ENCODE measurements around the gene C19orf67. TPM values are rescaled to one million over a fixed set of nuclear protein-coding genes. Genes with fewer than 3 reads are reported as not detected.

The C19orf67 gene
- total RNA-seq, 1 donor from 2014 or later = not detected

GRCh38 chr19:14089662-14090508, 4.3 kb upstream of the C19orf67 start:
- H3K27me3 Mint-ChIP-seq (ENCODE audit: low read depth) = no peaks in the 10 kb centered on the region
- DNase-seq (ENCODE audit: low spot score) = no peak
- H3K4me1 Mint-ChIP-seq (ENCODE audit: low read depth) = peaks cover 19% of the 10 kb centered on the region
- peaks cover 13% of the 10 kb centered on the region for H3K36me3 Mint-ChIP-seq (ENCODE audit: low read depth)
- peak overlapping the region; percentile 0 for H3K27ac Mint-ChIP-seq (ENCODE audit: unreplicated experiment)
- H3K9me3 Mint-ChIP-seq (ENCODE audit: low read depth) = peaks cover 8% of the 10 kb centered on the region
- H3K4me3 Mint-ChIP-seq (ENCODE audit: unreplicated experiment) = peak overlapping the region; percentile 69
- TF ChIP-seq CTCF (IDR thresholded peaks at IDR 0.05) = peak; percentile 24

- Mint-ChIP-seq H3K9me3 (ENCODE audit: low read depth) (peaks cover 8% of the 10 kb centered on the region), H3K4me3 (ENCODE audit: unreplicated experiment) (peak overlapping the region; percentile 63), H3K27ac (ENCODE audit: unreplicated experiment) (peak overlapping the region; percentile 0), H3K4me1 (ENCODE audit: low read depth) (peaks cover 19% of the 10 kb centered on the region), H3K36me3 (ENCODE audit: low read depth) (peaks cover 10% of the 10 kb centered on the region), H3K27me3 (ENCODE audit: low read depth) (no peaks in the 10 kb centered on the region)
- no peak for DNase-seq (ENCODE audit: low spot score)
- TF ChIP-seq CTCF (IDR thresholded peaks at IDR 0.05) = peak; percentile 67
Measured at GRCh38 chr19:14089412-14089661, 3.8 kb upstream of the C19orf67 start.

GRCh38 chr19:14088634-14089411, 3.2 kb upstream of the C19orf67 start:
- DNase-seq (ENCODE audit: low spot score) = no peak
- TF ChIP-seq CTCF (IDR thresholded peaks at IDR 0.05) = no peak
- Mint-ChIP-seq H3K4me3 (ENCODE audit: unreplicated experiment) (peak overlapping the region; percentile 63), H3K27ac (ENCODE audit: unreplicated experiment) (no peak overlapping the region), H3K36me3 (ENCODE audit: low read depth) (peaks cover 10% of the 10 kb centered on the region), H3K4me1 (ENCODE audit: low read depth) (peaks cover 19% of the 10 kb centered on the region), H3K9me3 (ENCODE audit: low read depth) (peaks cover 8% of the 10 kb centered on the region), H3K27me3 (ENCODE audit: low read depth) (no peaks in the 10 kb centered on the region)

GRCh38 chr19:14086098-14086497, 515 bp upstream of the C19orf67 start:
- Mint-ChIP-seq H3K27me3 (ENCODE audit: low read depth) (no peaks in the 10 kb centered on the region), H3K4me1 (ENCODE audit: low read depth) (peaks cover 20% of the 10 kb centered on the region), H3K27ac (ENCODE audit: unreplicated experiment) (no peak overlapping the region), H3K4me3 (ENCODE audit: unreplicated experiment) (no peak overlapping the region), H3K9me3 (ENCODE audit: low read depth) (no peaks in the 10 kb centered on the region), H3K36me3 (ENCODE audit: low read depth) (peaks cover 10% of the 10 kb centered on the region)
- DNase-seq (ENCODE audit: low spot score) = no peak
- TF ChIP-seq CTCF (IDR thresholded peaks at IDR 0.05) = no peak

GRCh38 chr19:14082675-14082960, 3.0 kb downstream of the C19orf67 start:
- TF ChIP-seq CTCF (IDR thresholded peaks at IDR 0.05) = no peak
- H3K27me3 Mint-ChIP-seq (ENCODE audit: low read depth) = no peaks in the 10 kb centered on the region
- H3K9me3 Mint-ChIP-seq (ENCODE audit: low read depth) = no peaks in the 10 kb centered on the region
- DNase-seq (ENCODE audit: low spot score) = no peak
- H3K4me1 Mint-ChIP-seq (ENCODE audit: low read depth) = peaks cover 22% of the 10 kb centered on the region
- H3K27ac Mint-ChIP-seq (ENCODE audit: unreplicated experiment) = peak overlapping the region; percentile 20
- H3K4me3 Mint-ChIP-seq (ENCODE audit: unreplicated experiment) = peak overlapping the region; percentile 96
- peaks cover 2% of the 10 kb centered on the region for H3K36me3 Mint-ChIP-seq (ENCODE audit: low read depth)

Data from chondrocyte (in vitro differentiated cells).